HG03442 (cell line): ENCODE results near the gene CASP4.
"Not testable (repeated sequence)": the region's sequence is repeated elsewhere in the genome, so short reads cannot be mapped to it uniquely, and the experiment has no call there.

ENCODE experiments used
- ATAC-seq: cut with Tn5 transposase; IDR thresholded peaks from one replicate; pipeline ENCODE4 v1.9.1; 2021; ENCODE audit warnings: mild to moderate bottlenecking, moderate library complexity; ENCODE audit not compliant: unreplicated experiment

CASP4 gene

DNA sequence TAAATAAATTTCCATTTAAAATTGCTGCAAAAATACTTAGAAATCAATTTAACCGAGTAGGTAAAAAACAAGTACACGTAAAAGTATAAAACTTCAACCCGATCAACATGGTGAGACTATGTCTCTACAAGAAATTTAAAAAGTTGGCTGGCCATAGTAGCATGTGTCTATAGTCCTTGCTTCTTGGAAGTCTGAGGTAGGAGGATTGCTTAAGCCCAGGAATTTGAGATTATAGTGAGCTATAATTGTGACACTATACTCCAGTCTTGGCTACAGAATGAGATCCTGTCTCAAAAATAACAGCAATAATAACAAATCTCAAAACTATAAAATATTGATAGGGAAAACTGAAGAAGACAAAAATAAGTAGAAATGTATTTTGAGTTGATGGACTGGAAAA, 11.1 kb downstream of the CASP4 start:
- no peak for ATAC-seq

DNA sequence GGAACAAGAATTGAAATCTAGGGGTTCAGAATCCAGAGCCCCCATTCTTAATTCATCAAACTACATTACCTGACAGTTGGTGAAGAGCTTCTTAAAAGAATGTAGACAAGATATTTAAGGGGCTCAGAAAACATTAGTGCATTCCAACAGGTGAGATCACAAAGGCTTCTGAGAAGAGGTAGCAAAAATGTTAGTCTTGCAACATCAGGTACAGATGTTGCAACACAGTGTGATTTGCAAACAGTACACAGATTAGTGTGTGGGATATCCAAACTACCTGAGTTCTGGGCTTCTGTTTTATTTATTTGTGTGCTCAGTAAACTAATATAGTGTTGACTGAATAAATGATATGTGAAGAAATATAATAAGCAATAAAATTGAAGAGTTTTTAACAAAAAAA, 11.8 kb downstream of the CASP4 start:
- ATAC-seq = no peak

DNA sequence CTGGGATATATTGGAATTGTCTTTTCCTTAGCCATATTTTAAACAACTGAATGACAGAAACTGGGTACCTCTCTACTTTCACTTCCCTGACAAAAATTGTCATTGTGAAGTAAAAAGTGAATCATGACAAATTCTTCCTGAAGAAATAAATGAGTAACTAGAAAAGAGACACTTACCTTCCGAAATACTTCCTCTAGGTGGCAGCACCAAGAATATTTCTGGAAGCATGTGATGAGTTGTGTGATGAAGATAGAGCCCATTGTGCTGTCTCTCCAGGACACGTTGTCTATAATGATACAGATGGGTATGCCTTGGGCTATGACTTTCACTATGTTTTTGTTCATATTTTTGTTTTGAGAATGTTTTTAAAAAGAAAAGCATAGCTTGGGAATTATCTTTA, 21.5 kb downstream of the CASP4 start:
- ATAC-seq = peak; percentile 98

DNA sequence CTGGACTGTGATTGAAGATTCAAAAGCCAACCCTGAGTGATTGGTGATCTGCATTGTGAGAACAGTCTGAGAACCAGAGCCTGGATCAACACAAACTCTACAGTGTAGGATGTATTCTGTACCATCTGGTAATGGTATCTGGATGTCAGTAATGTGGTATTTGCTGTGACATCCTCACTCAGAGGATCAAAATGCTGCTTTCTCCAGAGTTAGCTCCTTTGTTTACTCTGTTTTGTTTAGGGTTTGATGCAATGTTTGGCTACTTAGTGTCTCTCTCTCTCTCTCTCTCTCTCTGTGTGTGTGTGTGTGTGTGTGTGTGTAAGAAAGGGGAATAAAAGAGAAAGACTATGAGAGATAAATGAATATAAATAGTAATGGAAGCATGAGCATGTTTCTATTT, 24.3 kb downstream of the CASP4 start:
- no peak for ATAC-seq

DNA sequence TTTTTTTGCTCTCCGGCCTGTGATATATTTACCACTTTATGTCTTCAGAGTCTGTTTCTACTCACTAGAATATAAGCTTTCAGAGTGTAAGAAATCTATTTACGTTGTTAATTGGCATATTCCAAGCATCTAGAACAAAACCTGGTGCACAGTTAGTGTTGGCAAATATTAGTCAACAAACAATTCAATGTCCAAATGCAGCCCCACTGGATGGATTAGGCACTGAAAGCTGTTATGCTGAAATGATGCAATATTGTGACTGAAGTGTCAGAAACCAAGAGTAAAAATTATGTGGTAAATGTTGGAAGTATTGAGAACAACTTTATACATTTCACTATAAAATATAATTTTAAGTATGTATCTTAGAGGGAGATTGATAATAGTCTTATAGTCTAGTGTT, 24.8 kb downstream of the CASP4 start:
- no peak for ATAC-seq

DNA sequence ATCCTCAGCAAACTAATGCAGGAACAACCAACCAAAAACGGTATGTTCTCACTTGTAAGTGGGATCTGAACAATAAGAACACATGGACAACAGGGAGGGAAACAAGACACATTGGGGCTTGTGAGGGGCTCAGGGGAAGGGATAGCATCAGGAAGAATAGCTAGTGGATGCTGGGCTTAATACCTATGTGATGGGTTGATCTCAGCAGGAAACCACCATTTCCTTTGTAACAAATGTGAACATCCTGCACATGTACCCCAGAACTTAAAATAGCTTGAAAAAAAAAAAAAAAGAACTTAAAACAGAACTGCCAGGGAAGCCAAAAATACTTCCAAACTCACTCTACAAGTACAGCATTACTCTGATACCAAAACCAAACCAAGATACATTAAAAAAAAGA, 33.8 kb downstream of the CASP4 start:
- no peak for ATAC-seq

DNA sequence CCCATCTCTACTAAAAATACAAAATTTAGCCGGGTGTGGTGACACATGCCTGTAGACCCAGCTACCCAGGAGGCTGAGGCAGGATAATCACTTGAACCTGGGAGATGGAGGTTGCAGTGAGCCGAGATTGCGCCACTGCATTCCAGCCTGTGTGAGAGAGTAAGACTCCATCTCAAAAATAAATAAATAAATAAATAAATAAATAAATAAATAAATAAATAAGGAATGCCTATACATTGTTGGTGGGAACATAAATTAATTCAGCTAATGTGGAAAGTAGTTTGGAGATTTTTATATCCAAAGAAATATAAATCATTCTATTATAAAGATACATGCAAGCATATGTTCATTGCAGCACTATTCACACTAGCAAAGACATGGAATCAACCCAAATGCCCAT, 34.3 kb downstream of the CASP4 start:
- ATAC-seq = not testable (repeated sequence)

DNA sequence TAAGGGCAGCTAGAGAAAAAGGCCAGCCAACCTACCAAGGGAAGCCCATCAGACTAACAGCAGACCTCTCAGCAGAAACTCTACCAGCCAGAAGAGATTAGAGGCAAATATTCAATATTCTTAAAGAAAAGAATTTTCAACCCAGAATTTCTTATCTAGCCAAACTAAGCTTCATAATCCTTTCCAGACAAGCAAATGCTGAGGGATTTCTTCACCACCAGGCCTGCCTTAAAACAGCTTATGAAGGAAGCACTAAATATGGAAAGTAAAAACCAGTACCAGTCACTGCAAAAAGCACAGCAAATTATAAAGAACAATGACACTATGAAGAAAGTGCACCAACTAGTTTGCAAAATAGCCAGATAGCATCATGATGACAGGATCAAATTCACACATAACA, 39.6 kb downstream of the CASP4 start:
- no peak for ATAC-seq

DNA sequence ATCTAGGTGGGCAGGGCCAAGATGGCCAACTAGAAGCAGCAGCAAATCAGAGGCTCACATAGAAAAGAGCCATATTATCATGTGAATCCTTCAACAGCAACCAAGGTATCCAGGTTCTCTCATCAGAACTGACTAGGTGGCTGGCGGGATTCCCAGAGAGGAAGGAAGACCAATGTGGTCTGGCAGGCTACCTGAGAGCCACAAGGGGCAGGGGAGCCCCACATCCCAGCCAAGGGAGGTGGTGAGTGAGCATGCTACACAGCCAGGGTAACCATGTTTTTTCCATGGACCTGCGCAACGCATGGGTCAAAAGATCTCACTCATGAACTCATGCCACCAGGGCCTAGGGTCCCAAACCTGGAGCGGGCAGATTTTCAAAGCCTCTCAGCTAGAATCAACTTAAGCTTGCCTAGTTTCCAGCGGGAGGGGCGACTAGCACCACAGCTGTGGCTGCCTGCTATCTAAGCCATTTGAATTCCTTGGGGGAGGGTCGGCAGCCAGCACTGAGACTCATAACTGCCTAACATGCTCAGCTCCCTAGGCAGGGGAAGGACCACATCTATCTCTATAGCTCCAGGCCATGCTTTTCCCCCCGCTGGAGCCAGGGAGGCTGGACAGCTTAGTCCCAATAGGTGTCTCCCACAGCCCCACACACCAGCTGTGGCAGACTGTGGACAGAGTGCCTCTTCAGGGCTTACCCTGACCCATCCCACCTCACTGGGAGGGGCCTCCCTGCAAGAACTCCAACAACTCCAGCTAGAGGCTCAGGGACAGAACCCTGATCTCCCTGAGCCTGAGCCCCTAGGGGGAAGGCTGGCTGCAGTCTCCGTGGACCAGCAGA, 41.4 kb downstream of the CASP4 start:
- no peak for ATAC-seq

DNA sequence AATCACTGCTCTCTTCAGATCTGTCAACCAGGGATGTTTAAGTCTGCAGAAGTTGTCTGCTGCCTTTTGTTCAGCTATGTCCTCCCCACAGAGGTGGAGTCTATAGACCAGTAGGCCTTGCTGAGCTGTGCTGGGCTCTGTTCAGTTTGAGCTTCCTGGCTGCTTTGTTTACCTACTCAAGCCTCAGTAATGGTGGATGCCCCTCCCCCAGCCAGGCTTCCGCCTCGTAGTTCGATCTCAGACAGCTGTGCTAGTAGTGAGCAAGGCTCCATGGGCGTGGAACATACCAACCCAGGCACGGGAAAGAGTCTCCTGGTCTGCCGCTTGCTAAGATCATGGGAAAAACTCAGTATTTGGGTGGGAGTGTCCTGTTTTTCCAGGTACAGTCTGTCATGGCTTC, 42.5 kb downstream of the CASP4 start:
- no peak for ATAC-seq

DNA sequence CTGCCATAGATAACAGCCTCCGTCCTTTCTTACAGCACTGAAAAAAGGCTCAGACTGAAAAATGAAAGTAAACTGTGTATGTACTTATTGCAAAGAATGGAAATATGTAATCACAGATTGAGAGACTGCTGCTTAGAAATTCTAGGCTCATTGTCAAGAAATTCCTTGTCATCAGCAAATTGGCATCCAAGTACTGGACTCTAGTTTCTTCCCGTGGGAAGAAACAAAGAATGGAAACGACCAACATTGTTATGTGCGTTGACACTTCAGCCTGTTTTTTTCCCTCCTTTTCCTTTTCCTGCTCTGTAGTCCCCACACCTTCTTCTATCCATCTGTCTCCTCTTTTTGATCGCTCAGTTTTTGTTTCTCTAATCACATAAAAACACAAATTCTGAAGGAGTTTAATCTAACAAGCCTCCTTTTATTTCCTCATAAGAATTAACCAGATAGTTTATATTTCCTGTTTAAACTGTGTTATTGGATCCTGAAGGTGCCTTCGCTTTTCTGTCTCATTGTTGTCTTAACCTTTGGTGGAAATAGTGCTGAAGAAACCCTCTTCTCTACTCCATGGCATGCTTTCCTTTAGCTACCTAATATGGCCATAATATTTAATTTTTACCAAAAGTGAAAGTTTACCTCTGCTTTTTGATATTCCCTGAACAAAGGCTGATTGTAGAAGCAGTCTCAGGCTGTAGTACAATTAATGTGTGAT, 50.1 kb downstream of the CASP4 start:
- peak; percentile 53 for ATAC-seq

DNA sequence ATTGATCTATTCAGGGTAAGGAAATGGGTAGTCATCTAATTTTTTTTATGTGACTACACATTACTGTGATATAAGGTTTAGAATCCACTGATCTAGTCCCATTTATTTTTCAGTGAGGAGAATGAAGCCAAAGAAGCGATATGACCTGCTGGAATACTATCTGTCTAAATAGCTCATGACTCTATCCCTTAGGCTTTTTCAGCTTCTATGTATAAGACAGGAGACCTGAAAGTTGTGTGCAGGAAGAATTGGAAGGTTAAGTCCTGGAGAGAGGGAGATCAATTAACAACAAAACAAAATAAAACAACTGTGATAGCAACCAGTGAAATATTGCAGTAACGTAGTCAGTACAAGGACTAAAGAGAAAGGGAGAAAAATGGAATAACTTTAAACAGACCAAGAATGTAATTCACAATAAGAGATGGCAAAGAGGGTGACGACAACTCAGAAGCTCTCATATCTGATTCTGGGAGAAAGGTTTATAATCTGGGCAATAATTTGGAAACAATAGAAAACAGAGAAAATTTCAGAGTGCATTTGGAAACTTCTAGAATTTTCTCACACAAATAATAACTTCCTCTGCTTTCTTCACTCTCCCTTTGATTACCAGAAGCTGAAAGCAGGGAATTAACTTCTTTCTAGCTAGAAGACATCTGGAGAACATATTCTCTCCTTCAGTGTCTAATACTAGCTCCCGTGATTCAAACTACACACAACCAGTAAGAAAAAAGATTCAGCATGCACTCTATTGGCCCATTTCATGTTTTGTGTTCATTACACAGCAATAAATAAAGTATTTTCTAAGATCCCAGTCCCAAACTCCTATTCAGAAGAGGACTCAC, 50.9 kb downstream of the CASP4 start:
- ATAC-seq = peak; percentile 19

DNA sequence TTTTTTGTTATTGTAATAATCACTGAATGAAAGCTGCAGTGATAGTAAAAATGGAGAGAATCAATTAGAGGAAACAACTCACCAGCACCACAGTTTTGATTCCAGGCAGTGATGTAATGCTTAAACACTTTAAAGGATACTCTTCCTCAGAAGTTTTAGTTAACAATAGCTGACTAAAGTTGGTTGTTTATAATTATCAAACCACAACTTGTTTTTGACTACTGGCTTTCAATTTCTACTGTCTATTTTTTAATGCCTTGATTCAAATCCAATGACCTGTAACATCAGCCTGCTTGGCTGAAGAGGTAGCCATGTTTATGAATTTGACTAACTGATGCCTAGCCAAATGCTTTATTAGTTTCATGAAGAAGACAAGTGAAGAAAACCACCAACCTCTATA, 51.9 kb downstream of the CASP4 start:
- ATAC-seq = no peak

DNA sequence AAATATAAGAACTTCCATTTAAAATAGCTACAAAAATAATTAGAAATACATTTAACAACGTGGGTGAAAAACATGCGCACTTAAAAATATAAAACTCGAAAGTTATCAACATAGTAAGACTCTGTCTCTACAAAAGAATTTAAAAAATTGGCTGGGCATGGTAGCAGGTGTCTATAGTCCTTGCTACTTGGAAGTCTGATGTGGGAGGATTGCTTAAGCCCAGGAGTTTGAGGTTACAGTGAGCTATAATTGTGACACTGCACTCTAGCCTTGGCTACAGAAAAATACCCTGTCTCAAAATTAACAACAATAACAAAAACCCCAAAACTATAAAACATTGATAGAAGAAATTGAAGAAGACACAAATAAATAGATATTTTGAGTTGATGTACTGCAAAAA, 56.3 kb downstream of the CASP4 start:
- no peak for ATAC-seq

DNA sequence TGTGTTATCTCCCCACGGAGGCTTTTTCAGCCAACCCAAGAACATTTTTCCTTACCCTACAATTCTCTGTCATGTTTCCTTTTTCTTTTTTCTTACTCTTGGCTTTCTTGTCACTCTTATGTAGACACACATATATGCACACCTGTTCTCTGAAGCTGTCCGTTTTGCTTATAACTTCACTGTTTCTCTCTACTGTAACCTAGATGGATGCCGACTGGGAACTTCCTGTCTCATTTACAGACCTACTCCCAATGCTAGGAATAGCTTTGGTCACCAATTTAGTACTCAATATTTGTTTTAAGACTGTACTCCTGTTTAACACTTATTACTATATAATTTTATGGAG, 60.2 kb downstream of the CASP4 start:
- ATAC-seq = no peak

DNA sequence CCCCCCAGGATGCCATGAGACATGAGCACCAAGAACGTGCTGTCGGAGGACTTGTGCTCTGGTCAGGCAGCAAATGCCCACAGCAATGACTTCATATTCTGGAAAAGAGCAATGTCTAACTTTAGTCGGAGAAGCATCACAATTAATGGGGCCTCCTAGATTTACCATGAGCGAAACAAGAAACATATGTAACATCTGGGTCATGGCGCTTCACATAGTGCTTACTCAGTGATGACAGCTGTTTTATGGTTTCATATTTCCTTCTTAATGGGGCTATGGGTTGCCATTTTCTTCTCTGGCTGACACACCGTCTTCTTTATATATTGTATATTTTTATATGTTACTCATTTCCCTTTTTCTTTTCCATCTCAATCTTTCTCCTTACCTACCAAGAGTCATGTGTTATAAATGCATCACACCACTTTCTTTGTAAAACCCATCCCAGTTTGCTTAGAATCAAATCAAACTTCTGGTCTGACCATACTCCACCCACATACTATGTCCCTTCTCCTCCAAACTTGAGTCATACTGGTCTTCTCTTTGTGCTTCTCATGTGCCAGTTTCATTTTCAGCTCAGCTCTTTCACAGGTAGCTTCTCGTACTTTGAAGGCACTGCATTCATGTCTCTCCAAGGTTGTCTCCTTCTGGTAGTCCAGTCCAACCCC, 60.7 kb downstream of the CASP4 start:
- ATAC-seq = peak; percentile 83

DNA sequence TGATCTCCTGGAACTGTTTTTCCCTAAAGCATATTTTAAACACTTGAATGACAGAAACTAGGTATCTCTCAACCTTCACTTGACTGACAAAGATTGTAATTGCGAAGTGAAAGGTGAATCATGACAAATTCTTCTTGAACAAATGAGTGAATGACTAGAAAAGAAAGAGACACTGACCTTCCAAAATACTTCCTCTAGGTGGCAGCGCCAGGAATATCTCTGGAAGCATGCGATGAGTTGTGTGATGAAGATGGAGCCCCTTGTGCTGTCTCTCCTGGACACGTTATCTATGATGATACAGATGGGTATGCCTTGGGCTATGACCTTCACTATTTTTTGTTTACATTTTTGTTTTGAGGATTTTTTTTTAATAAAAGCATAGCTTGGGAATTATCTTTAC, 63.1 kb downstream of the CASP4 start:
- ATAC-seq = no peak

DNA sequence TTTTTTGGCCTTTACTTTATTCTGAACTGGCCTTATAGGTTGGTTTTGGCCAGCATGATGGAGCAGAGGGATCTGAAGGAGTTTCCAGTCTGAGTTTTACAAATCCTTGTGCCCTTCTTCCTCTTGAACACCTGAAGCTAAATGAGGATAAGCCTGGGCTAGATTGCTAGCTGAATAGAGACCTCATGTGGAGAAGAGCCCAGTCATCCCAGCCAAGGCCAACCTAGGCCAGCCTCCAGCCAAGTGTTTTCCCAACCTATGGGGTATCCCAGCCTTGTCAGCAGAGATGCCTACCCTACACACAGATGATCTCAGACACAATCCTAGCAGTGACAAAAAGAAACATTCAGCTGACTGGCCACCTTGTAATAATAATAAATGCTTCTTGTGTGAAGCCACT, 69.1 kb downstream of the CASP4 start:
- no peak for ATAC-seq

DNA sequence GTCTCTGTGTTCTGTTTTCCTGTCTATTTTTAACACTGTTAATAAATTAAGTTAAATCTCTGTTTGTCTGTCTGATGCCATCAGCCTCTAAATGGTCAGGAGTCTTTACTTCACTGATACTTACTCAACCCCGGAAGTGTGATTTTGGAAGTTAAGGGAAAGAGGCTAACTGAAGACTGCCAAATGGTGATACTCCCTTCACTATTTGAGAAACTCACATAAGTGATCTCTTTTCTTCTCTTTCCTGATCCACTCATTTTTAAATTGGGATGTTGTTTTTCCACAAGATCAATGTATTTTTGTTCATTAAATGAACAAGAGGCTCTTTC, 69.7 kb downstream of the CASP4 start:
- ATAC-seq = no peak

DNA sequence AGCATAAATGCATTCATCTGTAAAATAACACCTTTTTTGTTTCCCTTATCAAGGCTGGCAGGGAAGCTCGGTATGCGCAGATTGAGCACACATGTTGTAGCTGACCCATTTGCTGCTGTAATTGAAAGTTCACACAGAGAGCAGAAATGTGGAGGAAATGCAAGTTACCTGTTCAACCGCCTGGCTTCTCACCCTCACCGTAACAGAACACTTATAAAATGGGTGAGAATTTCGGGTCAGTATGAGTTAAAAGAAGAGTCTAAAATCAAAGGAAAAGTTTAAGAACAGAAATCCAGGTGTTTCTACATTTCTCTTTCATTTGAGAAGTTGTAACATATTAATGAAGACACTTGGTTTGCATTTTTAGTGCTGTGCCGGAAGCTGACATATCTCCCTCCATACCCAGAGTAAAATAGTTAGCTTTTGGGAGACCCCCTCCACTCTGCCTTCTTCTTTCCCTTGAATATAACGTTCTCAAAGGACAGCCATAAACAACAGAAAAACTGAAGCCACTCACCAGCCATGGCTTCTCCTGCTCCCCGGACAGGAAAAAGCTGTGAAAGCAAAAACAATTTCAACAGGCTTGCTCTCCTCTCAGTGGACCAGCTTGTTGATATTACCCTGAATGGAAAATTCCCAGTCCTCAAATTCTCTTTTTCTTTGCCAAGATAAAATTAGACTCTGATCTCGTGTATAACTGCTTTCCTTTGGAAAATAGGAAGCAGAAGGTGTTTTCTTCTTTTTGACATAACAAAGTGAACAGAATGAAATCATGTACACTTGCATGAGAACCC, 70.3 kb downstream of the CASP4 start, which contains the start of gene CASP12:
TSS of gene CASP12 (minus strand) at position 570 of the 794 bp plus-strand sequence.
- ATAC-seq = no peak
